Ovary (tissue), 9 donors: ENCODE results near the gene RBBP6. TPM values are rescaled to one million over a fixed set of nuclear protein-coding genes. Genes with fewer than 3 reads are reported as not detected.
"Not testable (repeated sequence)": the region's sequence is repeated elsewhere in the genome, so short reads cannot be mapped to it uniquely, and the experiment has no call there.

Experiments used
- DNase-seq, 5 donors: peaks; one replicate each; pipeline ENCODE4 v3.0.0-alpha.2; 2019 to 2020
- H3K27ac ChIP-seq, 2 donors: fragments of 200-600 bp; one replicate each; pipeline versions ENCODE4 v1.5.1 to v1.8.0; 2019 to 2022
- H3K27me3 ChIP-seq: fragments of 200-600 bp; one replicate; pipeline ENCODE4 v1.8.0; 2022
- H3K36me3 ChIP-seq: fragments of 200-600 bp; sonication (generic); one replicate; pipeline ENCODE4 v1.5.1; 2019
- H3K4me1 ChIP-seq: one replicate; pipeline ENCODE4 v1.8.1; 2013; ENCODE audit warnings: mild to moderate bottlenecking, moderate library complexity; ENCODE audit not compliant: insufficient read depth
- H3K4me3 ChIP-seq: fragments of 200-600 bp; sonication (generic); one replicate; pipeline ENCODE4 v1.5.1; 2017
- H3K9me3 ChIP-seq, 2 donors: fragments of 200-600 bp in 1 of 2; sonication (generic) in 1 of 2; one replicate each; pipeline versions ENCODE4 v1.5.1 to v1.8.1; 2013 to 2019; ENCODE audit warnings: mild to moderate bottlenecking in 1 of 2, moderate library complexity in 1 of 2
- EP300 ChIP-seq: sonication (generic); formaldehyde crosslinking; IDR thresholded peaks from one replicate; pipeline ENCODE4 v1.6.1; 2017; ENCODE audit warnings: antibody characterized with exemption
- POLR2A ChIP-seq: fragments of 450-650 bp; IDR thresholded peaks from one replicate; pipeline ENCODE4 v1.6.1; 2017; ENCODE audit warnings: antibody characterized with exemption, mild to moderate bottlenecking, moderate library complexity
- WGBS, 3 donors: extraction: QIAGEN DNeasy Blood & Tissue Kit in 1 of 3; methylation state at CpG; one replicate each; pipeline versions ENCODE4 v1.1.5 to v1.1.7; 2013 to 2017; 5-methylcytosine and 5-hydroxymethylcytosine counted together
- intact Hi-C, 4 donors: fragments of 100-400 bp; cut with DNase I; formaldehyde crosslinking; loops; one replicate each; pipeline versions ENCODE4 v1.11.0 to v1.15.1; 2022 to 2023
- polyA plus RNA-seq, 2 donors: library from polyadenylated mRNA; stranded (reverse); fragments of 200-250 nt in 1 of 2; fragments of 350-450 nt in 1 of 2; fragmentation: Illumina TruSeq in 1 of 2; extraction: RNeasy Lipid Tissue Mini Kit (QIAGEN cat#74804) in 1 of 2; gene quantifications; one replicate each; pipeline ENCODE4 v1.2.3, GENCODE V29; 2013 to 2014
- total RNA-seq, 7 donors: library from RNA; depleted of rRNA in 2 of 7; stranded (reverse); fragments of >200 nt in 2 of 7; fragmentation: NEBNext Ultra II Directional in 3 of 7; extraction: Animal tissue kit (Norgen Biotek cat#: 25700) in 3 of 7; gene quantifications; one replicate each; pipeline versions ENCODE4 v1.1.0 to v1.2.4, GENCODE V29; 2016 to 2023
- TF ChIP-seq, protein P1 (sequence below), 3 donors: fragments of 450-650 bp in 2 of 3; fragments of 200-600 bp in 1 of 3; IDR thresholded peaks; one replicate each; pipeline versions ENCODE4 v1.5.1 to v1.8.0; 2016 to 2022; ENCODE audit warnings: antibody characterized with exemption in 3 of 3, mild to moderate bottlenecking in 1 of 3
- donor health status: DM: no; HTN: no; CAD: no; lungs with moderate emphysema.
- donor health status: DM: no; HTN: no; CAD: no.
- donor health status: Bipolar disorder and iron deficiency.
- donor health status: DM: yes; HTN: yes; CAD: no.
- donor health status: DM: no; HTN: no; CAD: no.
- donor health status: DM: yes; HTN: yes; CAD: no.

Gene RBBP6
- total and polyA plus RNA-seq, 9 donors = 35.9 to 112 (median 65.4) TPM

DNA sequence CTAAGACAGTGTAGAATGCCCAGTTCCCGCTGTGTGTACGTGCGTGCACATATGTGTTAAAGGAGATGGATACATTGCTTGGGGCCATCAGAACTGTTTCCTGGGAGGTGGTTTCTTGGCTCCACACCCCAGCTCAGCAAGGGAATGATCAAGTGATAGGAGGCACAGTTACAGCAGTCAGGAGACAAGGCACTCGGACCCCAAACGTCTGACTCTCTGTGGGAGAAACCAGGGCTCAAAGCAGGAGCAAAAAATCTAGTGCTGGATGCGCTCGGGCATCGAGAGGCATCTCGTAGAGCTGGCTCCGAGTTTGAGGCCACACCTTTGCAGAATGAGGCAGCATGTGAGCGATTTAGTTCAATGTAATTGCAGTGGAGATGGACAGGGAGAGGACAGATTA is 71.9 kb downstream of the RBBP6 start:
- DNase-seq = no peak
- TF ChIP-seq POLR2A (no peak), EP300 (no peak)
- TF ChIP-seq, protein P1, sequence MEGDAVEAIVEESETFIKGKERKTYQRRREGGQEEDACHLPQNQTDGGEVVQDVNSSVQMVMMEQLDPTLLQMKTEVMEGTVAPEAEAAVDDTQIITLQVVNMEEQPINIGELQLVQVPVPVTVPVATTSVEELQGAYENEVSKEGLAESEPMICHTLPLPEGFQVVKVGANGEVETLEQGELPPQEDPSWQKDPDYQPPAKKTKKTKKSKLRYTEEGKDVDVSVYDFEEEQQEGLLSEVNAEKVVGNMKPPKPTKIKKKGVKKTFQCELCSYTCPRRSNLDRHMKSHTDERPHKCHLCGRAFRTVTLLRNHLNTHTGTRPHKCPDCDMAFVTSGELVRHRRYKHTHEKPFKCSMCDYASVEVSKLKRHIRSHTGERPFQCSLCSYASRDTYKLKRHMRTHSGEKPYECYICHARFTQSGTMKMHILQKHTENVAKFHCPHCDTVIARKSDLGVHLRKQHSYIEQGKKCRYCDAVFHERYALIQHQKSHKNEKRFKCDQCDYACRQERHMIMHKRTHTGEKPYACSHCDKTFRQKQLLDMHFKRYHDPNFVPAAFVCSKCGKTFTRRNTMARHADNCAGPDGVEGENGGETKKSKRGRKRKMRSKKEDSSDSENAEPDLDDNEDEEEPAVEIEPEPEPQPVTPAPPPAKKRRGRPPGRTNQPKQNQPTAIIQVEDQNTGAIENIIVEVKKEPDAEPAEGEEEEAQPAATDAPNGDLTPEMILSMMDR (IDR thresholded peaks at IDR 0.05) = no peak

DNA sequence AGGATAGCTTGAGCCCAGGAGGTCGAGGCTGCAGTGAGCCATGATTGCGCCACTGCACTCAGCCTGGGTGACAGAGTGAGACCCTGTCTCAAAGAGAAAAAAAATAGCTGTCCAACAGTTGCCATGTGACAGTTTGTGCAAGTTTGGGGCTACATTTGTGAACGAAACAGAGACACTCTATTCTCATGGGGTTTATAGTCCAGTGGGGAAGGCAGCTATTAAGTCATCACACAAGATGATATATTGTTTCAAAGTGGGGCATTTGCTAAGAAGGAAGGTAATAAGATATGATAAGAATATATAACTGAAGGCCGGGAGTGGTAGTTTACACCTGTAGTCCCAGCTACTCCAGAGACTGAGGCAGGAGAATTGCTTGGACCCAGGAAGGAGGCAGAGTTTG is 73.3 kb downstream of the RBBP6 start:
- Histone ChIP-seq H3K4me1 (peaks cover 4% of the 10 kb centered on the region), H3K27ac (no peak overlapping the region), H3K9me3 (no peaks in the 10 kb centered on the region), H3K4me3 (no peak overlapping the region), H3K36me3 (no peaks in the 10 kb centered on the region), H3K27me3 (no peaks in the 10 kb centered on the region)
- WGBS, 3 donors = 85 to 88% (median 87%) methylated on average over 4 of the region's 4 CpGs
- intact Hi-C loops = no loop called here
- DNase-seq = no peak
- TF ChIP-seq POLR2A (no peak), EP300 (no peak)
- TF ChIP-seq, protein P1 (IDR thresholded peaks at IDR 0.05) = no peak

More for the DNA sequence above, 71.9 kb downstream of the RBBP6 start:
- 87 to 89% (median 88%) methylated on average over 11 of the region's 11 CpGs for WGBS, 3 donors
- no peak overlapping the region for H3K4me3 ChIP-seq
- H3K27me3 ChIP-seq = no peaks in the 10 kb centered on the region
- no peak overlapping the region for H3K27ac ChIP-seq
- no peaks in the 10 kb centered on the region for H3K36me3 ChIP-seq
- H3K9me3 ChIP-seq = no peaks in the 10 kb centered on the region
- intact Hi-C loops = no loop called here
- peaks cover 4% of the 10 kb centered on the region for H3K4me1 ChIP-seq

DNA sequence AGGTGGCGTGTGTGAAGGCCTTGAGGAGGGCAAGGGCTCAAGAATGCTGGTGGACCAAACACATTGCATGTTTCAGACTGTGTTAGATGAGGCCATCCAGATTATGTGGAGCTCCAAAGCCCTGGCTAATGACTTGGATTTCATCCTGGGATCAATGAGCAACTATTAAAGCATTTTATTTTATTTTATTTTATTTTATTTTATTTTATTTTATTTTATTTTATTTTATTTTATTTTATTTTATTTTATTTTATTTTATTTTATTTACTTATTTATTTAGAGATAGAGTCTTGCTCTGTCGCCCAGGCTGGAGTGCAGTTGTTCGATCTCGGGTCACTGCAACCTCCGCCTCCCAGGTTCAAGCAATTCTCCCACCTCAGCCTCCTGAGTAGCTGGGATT is 73.9 kb downstream of the RBBP6 start:
- H3K4me3 ChIP-seq, H3K4me1 ChIP-seq, H3K9me3 ChIP-seq, DNase-seq, H3K27ac ChIP-seq, H3K27me3 ChIP-seq, H3K36me3 ChIP-seq, intact Hi-C loops: not testable (repeated sequence)
- WGBS, 3 donors = 94 to 96% (median 96%) methylated on average over 5 of the region's 5 CpGs

DNA sequence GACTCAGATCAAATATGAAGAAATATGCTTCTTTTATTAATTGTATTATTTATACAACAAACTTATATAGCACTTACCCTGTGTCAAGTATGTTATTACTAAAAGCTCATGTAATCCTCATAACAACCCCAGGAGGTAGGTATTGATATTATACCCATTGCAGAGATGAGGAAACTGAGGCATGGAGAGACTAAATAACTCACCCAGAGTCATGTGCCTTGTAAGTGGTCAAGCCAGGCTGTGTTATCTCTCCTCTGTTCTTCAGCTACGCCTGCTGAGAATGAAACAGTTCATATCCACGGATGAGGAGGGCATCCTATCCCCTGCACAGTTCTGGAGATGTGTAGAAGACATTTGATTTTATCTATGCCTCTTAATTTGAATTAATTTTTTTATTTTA is 78.1 kb downstream of the RBBP6 start:
- no peak for DNase-seq
- Histone ChIP-seq H3K27me3 (no peaks in the 10 kb centered on the region), H3K4me3 (no peak overlapping the region), H3K4me1 (no peaks in the 10 kb centered on the region), H3K9me3 (no peaks in the 10 kb centered on the region), H3K27ac (no peak overlapping the region), H3K36me3 (no peaks in the 10 kb centered on the region)
- 86 to 90% (median 89%) methylated on average over 2 of the region's 2 CpGs for WGBS, 3 donors
- TF ChIP-seq, protein P1 (IDR thresholded peaks at IDR 0.05) = no peak
- no peak for TF ChIP-seq EP300
- no peak for TF ChIP-seq POLR2A
- intact Hi-C loops = no loop called here

Other genes starting within 250 kb of the RBBP6 start
- 10 to 100 TPM; 29.0 to 80.7 (median 60.4) TPM for gene TNRC6A, start 190.1 kb downstream of the RBBP6 start, total RNA-seq
- gene TNRC6A, start 190.1 kb downstream of the RBBP6 start, polyA plus RNA-seq = 10 to 100 TPM; 22.1 to 38.3 TPM